GM12878 (cell line): ENCODE measurements around the gene BICC1.

ENCODE experiments used
- PBX3 ChIP-seq: IDR thresholded peaks from 2 replicates; pipeline ENCODE4 v1.6.1; 2011; ENCODE audit warnings: mild to moderate bottlenecking, low read depth, low read length, moderate library complexity; ENCODE audit not compliant: insufficient replicate concordance
- POLR2A ChIP-seq: IDR thresholded peaks from 2 replicates; pipeline ENCODE4 v1.6.1; 2011; ENCODE audit warnings: low read depth, mild to moderate bottlenecking, low read length
- TCF7 ChIP-seq: IDR thresholded peaks from 2 replicates; pipeline ENCODE4 v1.6.1; 2014; ENCODE audit warnings: antibody characterized with exemption, borderline replicate concordance

GRCh38 chr10:58625070-58625469 lies 112.4 kb downstream of the BICC1 start:
- TF ChIP-seq PBX3 (no peak), TCF7 (no peak), POLR2A (no peak)
